Endothelial cell of umbilical vein (primary cell): ENCODE data around the gene HVCN1.

Experiments used
- EZH2 ChIP-seq: IDR thresholded peaks from 2 replicates; pipeline ENCODE4 v1.6.1; 2012; ENCODE audit warnings: borderline replicate concordance, low read depth, mild to moderate bottlenecking, moderate library complexity, low read length, inconsistent platforms; ENCODE audit not compliant: severe bottlenecking
- POLR2A ChIP-seq: IDR thresholded peaks from 2 replicates; pipeline ENCODE4 v1.6.1; 2012; ENCODE audit warnings: low read depth, mild to moderate bottlenecking, control low read depth, low read length
- TF ChIP-seq, protein P1 (sequence below), 2 donors: IDR thresholded peaks; 1 replicate in 1 of 2; 2 replicates in 1 of 2; pipeline ENCODE4 v1.5.1; 2011; ENCODE audit warnings: low read length in 2 of 2, mild to moderate bottlenecking in 2 of 2, moderate library complexity in 2 of 2, control low read depth in 1 of 2, inconsistent platforms in 1 of 2, low read depth in 1 of 2; ENCODE audit not compliant: insufficient read depth in 1 of 2; ENCODE audit errors: extremely low read depth in 1 of 2

DNA sequence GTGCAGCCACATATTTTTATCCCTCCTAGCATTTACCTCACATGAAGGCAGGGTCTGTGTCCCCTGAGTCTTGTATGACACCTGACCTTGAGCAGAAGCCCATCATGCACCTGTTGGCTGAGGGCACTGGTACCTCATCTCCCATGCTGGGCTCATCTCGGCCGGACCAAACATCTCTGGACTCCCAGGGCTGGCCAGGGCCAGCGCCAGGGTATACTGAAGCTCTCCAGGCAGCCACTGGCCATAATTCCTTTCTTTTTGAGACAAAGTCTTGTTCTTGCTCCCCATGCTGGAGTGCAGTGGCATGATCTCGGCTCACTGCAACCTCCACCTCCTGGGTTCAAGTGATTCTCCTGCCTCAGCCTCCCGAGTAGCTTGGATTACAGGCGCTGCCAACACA, 22.0 kb downstream of the HVCN1 start:
- TF ChIP-seq, protein P1, sequence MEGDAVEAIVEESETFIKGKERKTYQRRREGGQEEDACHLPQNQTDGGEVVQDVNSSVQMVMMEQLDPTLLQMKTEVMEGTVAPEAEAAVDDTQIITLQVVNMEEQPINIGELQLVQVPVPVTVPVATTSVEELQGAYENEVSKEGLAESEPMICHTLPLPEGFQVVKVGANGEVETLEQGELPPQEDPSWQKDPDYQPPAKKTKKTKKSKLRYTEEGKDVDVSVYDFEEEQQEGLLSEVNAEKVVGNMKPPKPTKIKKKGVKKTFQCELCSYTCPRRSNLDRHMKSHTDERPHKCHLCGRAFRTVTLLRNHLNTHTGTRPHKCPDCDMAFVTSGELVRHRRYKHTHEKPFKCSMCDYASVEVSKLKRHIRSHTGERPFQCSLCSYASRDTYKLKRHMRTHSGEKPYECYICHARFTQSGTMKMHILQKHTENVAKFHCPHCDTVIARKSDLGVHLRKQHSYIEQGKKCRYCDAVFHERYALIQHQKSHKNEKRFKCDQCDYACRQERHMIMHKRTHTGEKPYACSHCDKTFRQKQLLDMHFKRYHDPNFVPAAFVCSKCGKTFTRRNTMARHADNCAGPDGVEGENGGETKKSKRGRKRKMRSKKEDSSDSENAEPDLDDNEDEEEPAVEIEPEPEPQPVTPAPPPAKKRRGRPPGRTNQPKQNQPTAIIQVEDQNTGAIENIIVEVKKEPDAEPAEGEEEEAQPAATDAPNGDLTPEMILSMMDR (IDR thresholded peaks at IDR 0.05; ENCODE audit: extremely low read depth in 1 of 2, insufficient read depth in 1 of 2, low read depth in 1 of 2, low read length in 2 of 2), result no peak
- TF ChIP-seq POLR2A (no peak), EZH2 (no peak)
